Measurements from ENCODE around the gene SLC8A2.

DNA sequence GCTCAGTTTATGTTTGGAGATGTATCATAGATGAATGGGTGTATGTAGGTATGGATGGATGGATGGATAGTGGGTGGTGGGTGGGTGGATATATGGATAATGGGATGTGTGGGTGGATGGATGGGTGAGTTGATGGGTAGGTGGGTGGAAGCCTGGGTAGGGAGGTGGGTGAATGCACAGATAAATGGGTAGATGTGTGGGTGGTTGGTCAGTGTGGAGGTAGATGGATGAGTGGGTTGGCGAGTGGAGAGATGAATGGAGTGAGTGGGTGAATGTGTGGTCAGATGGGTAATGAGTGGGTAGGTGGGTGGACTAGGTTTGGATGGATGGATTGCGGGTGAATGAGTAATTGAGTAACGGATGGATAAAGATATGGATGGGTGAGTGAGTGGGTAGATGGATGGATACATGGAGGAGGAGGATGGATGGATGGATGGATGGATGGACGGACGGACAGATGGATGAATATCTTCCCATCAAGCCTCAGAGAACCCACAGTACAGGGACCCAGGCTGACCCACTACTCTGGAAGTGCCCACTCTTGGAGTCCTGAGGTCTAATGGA, 65.8 kb downstream of the SLC8A2 start:
- TF ChIP-seq REST (IDR thresholded peaks at IDR 0.05; ENCODE audit: insufficient read depth in 1 of 2, low read depth in 2 of 2, low read length in 2 of 2): no peak
- no peak for TF ChIP-seq TAF1 (IDR thresholded peaks at IDR 0.05; ENCODE audit: borderline replicate concordance, insufficient read depth, low read length)
- TF ChIP-seq POLR2AphosphoS5 (IDR thresholded peaks at IDR 0.05; ENCODE audit: low read depth, low read length): no peak
- TF ChIP-seq SIN3A (IDR thresholded peaks at IDR 0.05; ENCODE audit: borderline replicate concordance, insufficient read depth, low read length): no peak
- TF ChIP-seq FOXP2 (optimal IDR thresholded peaks at IDR 0.05; ENCODE audit: borderline replicate concordance, extremely low read depth, extremely low read length, insufficient read depth): no peak
